Measurements from ENCODE around the gene ARHGAP9.

The ARHGAP9 gene

GRCh38 chr12:57524814-57525614 lies 45.3 kb upstream of the ARHGAP9 start:
- Histone ChIP-seq H3K27ac (ENCODE audit: low read length) (no peak overlapping the region), H3K27me3 (replicated peaks; ENCODE audit: insufficient read depth, low read length) (no peaks in the 10 kb centered on the region), H3K79me2 (ENCODE audit: low read length) (peaks cover 36% of the 10 kb centered on the region), H3K9me2 (replicated peaks; ENCODE audit: insufficient read depth, low read length) (no peaks in the 10 kb centered on the region), H2AFZ (ENCODE audit: low read length) (no peak overlapping the region), H3K36me3 (replicated peaks; ENCODE audit: insufficient read depth, low read length) (peaks cover 4% of the 10 kb centered on the region; the same call in 1 of the 2 replicates), H3K4me3 (ENCODE audit: low read length) (no peak overlapping the region), H3F3A (ENCODE audit: insufficient read depth, low read length) (peaks cover 23% of the 10 kb centered on the region), H3K4me1 (ENCODE audit: low read length) (peaks cover 14% of the 10 kb centered on the region), H3K9ac (ENCODE audit: low read length) (no peak overlapping the region), H4K20me1 (ENCODE audit: insufficient read depth, low read length) (no peaks in the 10 kb centered on the region), H3K4me2 (ENCODE audit: low read depth, low read length) (no peak overlapping the region), H3K9me3 (replicated peaks; ENCODE audit: insufficient read depth, low read length) (no peaks in the 10 kb centered on the region)
- peak; percentile 4 for DNase-seq
- TF ChIP-seq EZH2phosphoT487 (IDR thresholded peaks at IDR 0.05; ENCODE audit: low read length) (no peak), EZH2 (optimal IDR thresholded peaks at IDR 0.05; ENCODE audit: low read depth, low read length) (no peak), CTCF (IDR thresholded peaks at IDR 0.05; ENCODE audit: low read length) (no peak)

- Histone ChIP-seq H3K27me3 (replicated peaks; ENCODE audit: insufficient read depth, low read length) (no peaks in the 10 kb centered on the region), H3K36me3 (replicated peaks; ENCODE audit: insufficient read depth, low read length) (peaks cover 4% of the 10 kb centered on the region; the same call in 1 of the 2 replicates), H3F3A (ENCODE audit: insufficient read depth, low read length) (peaks cover 32% of the 10 kb centered on the region), H3K4me1 (ENCODE audit: low read length) (peaks cover 16% of the 10 kb centered on the region), H4K20me1 (ENCODE audit: insufficient read depth, low read length) (no peaks in the 10 kb centered on the region), H3K9me3 (replicated peaks; ENCODE audit: insufficient read depth, low read length) (no peaks in the 10 kb centered on the region), H3K4me2 (ENCODE audit: low read depth, low read length) (peak overlapping the region; percentile 84), H2AFZ (ENCODE audit: low read length) (no peak overlapping the region), H3K4me3 (ENCODE audit: low read length) (peak overlapping the region; percentile 87), H3K9me2 (replicated peaks; ENCODE audit: insufficient read depth, low read length) (no peaks in the 10 kb centered on the region), H3K27ac (ENCODE audit: low read length) (no peak overlapping the region), H3K9ac (ENCODE audit: low read length) (peak overlapping the region; percentile 73; the same call in 1 of the 2 replicates), H3K79me2 (ENCODE audit: low read length) (peaks cover 47% of the 10 kb centered on the region)
- TF ChIP-seq CTCF (IDR thresholded peaks at IDR 0.05; ENCODE audit: low read length): no peak
- TF ChIP-seq EZH2 (optimal IDR thresholded peaks at IDR 0.05; ENCODE audit: low read depth, low read length): no peak
- no peak for TF ChIP-seq EZH2phosphoT487 (IDR thresholded peaks at IDR 0.05; ENCODE audit: low read length)
- DNase-seq: peak; percentile 5
Observed at GRCh38 chr12:57523706-57524614, 44.3 kb upstream of the ARHGAP9 start.

GRCh38 chr12:57522887-57523705 lies 43.4 kb upstream of the ARHGAP9 start:
- Histone ChIP-seq H3K9ac (ENCODE audit: low read length) (peak overlapping the region; percentile 73), H3K9me3 (replicated peaks; ENCODE audit: insufficient read depth, low read length) (no peaks in the 10 kb centered on the region), H3K4me2 (ENCODE audit: low read depth, low read length) (peak overlapping the region; percentile 84), H3K9me2 (replicated peaks; ENCODE audit: insufficient read depth, low read length) (no peaks in the 10 kb centered on the region), H3K36me3 (replicated peaks; ENCODE audit: insufficient read depth, low read length) (peaks cover 4% of the 10 kb centered on the region; the same call in 1 of the 2 replicates), H3K4me3 (ENCODE audit: low read length) (peak overlapping the region; percentile 87), H2AFZ (ENCODE audit: low read length) (peak overlapping the region; percentile 55; the same call in 1 of the 2 replicates), H3K27me3 (replicated peaks; ENCODE audit: insufficient read depth, low read length) (no peaks in the 10 kb centered on the region), H3K79me2 (ENCODE audit: low read length) (peaks cover 55% of the 10 kb centered on the region), H3K27ac (ENCODE audit: low read length) (peak overlapping the region; percentile 25; the same call in 1 of the 2 replicates), H3K4me1 (ENCODE audit: low read length) (peaks cover 21% of the 10 kb centered on the region), H3F3A (ENCODE audit: insufficient read depth, low read length) (peaks cover 32% of the 10 kb centered on the region), H4K20me1 (ENCODE audit: insufficient read depth, low read length) (no peaks in the 10 kb centered on the region)
- DNase-seq: peak; percentile 11
- TF ChIP-seq EZH2phosphoT487 (IDR thresholded peaks at IDR 0.05; ENCODE audit: low read length): no peak
- no peak for TF ChIP-seq CTCF (IDR thresholded peaks at IDR 0.05; ENCODE audit: low read length)
- no peak for TF ChIP-seq EZH2 (optimal IDR thresholded peaks at IDR 0.05; ENCODE audit: low read depth, low read length)

Measured in MM.1S (cell line).